Neural cell (in vitro differentiated cells): ENCODE results near the gene CENPS.
A peak's percentile ranks its signal among the peaks of the same experiment; 100 is the strongest.

Experiments used
- CTCF ChIP-seq: fragments of 450-650 bp; IDR thresholded peaks from 2 replicates; pipeline ENCODE4 v1.5.1; 2014; ENCODE audit warnings: antibody characterized with exemption, mild to moderate bottlenecking, moderate library complexity; ENCODE audit not compliant: poor library complexity, severe bottlenecking
- EP300 ChIP-seq: fragments of 450-650 bp; conservative IDR thresholded peaks from 2 replicates; pipeline ENCODE4 v1.6.1; 2014; ENCODE audit warnings: antibody characterized with exemption, mild to moderate bottlenecking, moderate library complexity; ENCODE audit not compliant: poor library complexity, severe bottlenecking
- EZH2 ChIP-seq: fragments of 200-600, 300-800 bp; shearing (Covaris generic), sonication (generic); IDR thresholded peaks from 2 replicates; pipeline ENCODE4 v1.6.1; 2014; ENCODE audit warnings: antibody characterized with exemption, low read length, borderline replicate concordance, mild to moderate bottlenecking; ENCODE audit not compliant: insufficient read depth, poor library complexity, severe bottlenecking
- MXI1 ChIP-seq: fragments of 450-650 bp; conservative IDR thresholded peaks from 2 replicates; pipeline ENCODE4 v1.6.1; 2014; ENCODE audit warnings: antibody characterized with exemption, mild to moderate bottlenecking; ENCODE audit not compliant: poor library complexity, severe bottlenecking
- POLR2AphosphoS5 ChIP-seq: IDR thresholded peaks from 2 replicates; pipeline ENCODE4 v1.6.1; 2012
- RAD21 ChIP-seq: fragments of 450-650 bp; conservative IDR thresholded peaks from 2 replicates; pipeline ENCODE4 v1.6.1; 2014; ENCODE audit warnings: antibody characterized with exemption, mild to moderate bottlenecking, moderate library complexity
- REST ChIP-seq: IDR thresholded peaks from 2 replicates; pipeline ENCODE4 v1.6.1; 2012; ENCODE audit warnings: borderline replicate concordance
- SMC3 ChIP-seq: fragments of 450-650 bp; conservative IDR thresholded peaks from 2 replicates; pipeline ENCODE4 v1.6.1; 2014; ENCODE audit warnings: antibody characterized with exemption, mild to moderate bottlenecking, moderate library complexity; ENCODE audit not compliant: poor library complexity
- TAF1 ChIP-seq: IDR thresholded peaks from 2 replicates; pipeline ENCODE4 v1.6.1; 2012; ENCODE audit warnings: low read depth

- peak; percentile 99 for TF ChIP-seq CTCF
- peak; percentile 72 for TF ChIP-seq EP300
- TF ChIP-seq SMC3: peak; percentile 92
- TF ChIP-seq RAD21: peak; percentile 70
- peak; percentile 79 for TF ChIP-seq POLR2AphosphoS5
- no peak for TF ChIP-seq EZH2
- peak; percentile 98 for TF ChIP-seq MXI1
- no peak for TF ChIP-seq REST
- no peak for TF ChIP-seq TAF1
These were observed at the start of gene CENPS for GRCh38 chr1:10430216-10431069.
